ENCODE measurements around the gene RPL21.

Gene RPL21

DNA sequence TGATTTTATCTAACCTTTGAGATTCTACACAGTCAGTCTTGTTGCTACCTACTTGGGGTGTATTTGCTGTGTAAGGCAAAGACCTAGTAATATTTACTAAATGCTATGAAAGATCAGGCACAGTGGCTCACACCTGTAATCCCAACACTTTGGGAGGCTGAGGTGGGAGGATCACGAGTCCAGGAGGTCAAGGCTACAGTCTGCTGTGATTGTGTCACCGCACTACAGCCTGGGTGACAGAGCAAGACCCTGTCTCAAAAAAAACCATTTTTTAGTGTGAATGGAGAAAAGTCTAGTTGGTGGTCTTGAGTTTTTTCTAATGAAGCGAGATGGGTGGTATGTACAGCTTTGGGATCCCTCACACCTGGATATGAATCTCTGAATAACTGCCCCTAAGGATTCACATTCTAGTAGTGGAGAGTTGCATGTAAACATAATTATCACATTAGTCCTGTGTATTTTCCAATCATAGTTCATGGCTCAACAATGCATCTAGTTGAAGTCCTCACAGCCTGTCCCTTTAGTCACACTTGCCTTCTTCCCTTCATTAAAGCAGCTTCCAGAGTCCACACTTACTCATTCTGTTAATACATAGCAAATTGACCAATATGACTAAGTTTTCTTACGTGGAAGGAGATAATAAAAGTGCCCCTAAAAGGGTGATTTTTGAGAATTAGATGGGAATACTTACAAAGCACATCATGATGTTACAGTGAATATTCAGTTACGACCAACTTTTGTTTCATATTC is 7.5 kb downstream of the RPL21 start:
- DNase-seq (ENCODE audit: low read depth), result no peak

DNA sequence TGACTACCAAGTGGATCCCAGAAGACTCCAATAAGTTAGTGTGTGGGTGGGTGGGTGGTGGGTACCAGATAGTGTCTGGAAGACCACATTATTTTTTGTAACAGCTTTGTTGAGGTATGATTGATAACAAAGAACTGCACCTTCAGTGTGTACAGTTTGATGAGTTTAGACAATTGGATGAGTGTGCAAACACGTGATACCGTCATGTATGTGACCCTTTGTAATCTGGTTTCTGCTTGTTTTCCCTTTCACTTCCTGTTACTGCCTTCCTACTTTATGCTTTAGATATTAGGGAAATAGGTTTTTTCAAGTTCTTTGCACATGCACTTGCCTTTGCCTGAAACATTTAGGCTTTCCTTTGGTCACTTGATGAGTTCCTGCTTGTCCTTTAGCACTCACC is 8.5 kb downstream of the RPL21 start:
- no peak for DNase-seq (ENCODE audit: low read depth)

DNA sequence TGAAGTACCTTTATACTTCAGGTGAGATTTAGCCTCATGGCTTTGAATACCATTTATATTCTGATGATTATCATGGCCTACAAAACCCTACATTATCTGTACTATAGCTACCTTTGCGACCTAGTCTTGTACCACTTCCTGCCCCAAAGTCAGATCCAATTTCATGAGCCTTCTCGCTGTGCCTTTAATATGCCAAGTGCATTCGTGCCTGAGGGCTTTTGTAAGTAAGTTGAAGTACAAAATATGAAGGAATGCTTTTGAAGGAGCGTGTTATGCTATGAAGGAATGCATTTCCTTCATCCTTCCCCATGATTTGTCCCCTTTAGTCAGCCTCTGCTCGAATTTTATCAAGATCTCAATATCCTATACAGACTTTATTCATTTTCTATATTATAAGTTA is 10.0 kb downstream of the RPL21 start:
- peak; percentile 21 for DNase-seq (ENCODE audit: low read depth)

DNA sequence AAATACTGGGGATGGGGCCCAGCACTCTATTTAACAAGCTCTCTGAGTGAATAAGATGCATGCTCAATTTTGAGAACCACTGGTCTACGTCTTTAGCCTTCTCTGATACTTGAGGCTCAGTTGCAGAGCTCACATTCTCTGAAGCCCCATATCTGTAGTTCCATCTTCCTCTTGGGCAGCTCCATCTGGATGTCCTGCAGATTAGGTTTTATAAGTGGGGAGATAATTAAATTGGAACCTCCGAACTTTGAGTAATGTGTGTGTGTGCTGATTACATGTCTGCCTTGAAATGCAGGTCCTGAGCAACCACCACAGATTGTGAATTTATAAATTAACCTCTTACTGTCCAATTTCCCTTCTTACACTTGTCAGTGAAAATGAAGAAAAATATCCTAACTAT is 12.1 kb downstream of the RPL21 start:
- no peak for DNase-seq (ENCODE audit: low read depth)

DNA sequence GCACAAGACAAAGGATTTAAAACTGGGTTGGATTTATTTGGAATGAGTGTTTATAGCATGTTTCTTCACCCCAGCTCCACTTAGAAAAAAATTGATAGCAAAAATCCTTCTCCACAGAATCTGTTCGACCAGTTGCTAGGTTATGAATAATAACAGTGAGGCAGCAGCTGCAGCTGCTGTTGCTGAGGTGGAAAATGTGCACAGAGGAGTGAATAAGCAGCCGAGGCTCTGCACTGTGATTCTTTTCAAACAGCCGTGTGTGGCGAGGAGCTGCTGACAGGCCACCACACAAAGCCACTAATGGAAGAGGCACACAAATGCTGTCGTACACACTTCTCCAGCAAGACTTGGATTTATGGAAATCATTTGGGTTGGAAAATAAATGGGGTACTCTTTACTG is 12.8 kb downstream of the RPL21 start:
- peak; percentile 53 for DNase-seq (ENCODE audit: low read depth)

DNA sequence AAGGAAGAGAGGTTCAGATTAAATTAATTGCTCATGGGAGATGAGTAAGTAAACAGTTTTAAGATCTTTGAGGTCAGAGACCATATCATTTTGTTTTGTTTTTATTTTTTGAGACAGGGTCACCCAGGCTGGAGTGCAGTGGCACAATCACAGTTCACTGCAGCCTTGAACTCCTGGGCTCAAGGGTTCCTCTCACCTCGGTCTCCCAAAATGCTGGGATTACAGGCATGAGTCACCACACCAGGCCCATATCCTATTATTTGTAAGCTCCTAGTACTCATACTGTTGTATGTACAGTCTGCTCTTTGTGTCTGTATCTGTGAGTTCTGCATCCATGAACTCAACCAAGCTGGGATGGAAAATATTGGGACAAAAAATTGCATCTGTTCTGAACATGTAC is 13.3 kb downstream of the RPL21 start:
- DNase-seq (ENCODE audit: low read depth), result no peak

DNA sequence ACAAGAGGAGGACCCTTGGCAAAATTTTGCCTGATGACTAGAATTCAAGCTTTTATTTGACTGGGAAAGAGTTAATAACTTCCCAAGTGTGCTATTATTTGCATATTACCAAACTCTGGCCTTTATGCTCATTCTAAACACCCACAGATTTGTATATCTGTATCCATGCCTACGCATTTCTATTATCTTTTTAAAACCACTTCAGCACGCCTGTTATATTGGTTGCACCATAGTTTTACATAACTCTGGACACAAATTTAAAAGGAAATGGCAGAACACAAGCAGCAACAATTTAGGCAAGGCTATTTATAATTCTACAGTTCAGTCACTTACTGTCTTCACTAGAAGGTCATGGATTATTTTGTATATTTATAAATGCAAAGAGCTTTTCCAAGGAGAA is 15.6 kb downstream of the RPL21 start:
- peak; percentile 50 for DNase-seq (ENCODE audit: low read depth)

DNA sequence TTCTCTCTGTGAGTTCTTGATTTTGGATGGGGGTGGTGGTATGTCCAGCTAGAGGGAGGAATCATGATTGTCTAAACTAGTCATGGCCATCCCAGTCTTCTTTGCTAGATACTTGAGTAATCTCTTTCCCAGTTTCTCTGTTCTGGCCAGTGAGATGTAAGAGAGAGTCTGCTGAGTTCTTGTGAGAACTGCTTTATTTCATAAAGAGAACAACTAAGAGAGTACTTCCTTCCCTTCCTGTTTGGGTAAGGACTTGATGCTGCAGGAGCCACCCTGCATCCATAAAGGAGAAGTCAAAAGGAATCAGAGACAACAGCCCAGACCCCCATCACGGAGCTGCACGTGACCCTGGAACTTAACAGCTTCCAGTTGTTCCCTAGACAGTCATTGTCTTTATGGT is 16.2 kb downstream of the RPL21 start:
- no peak for DNase-seq (ENCODE audit: low read depth)

DNA sequence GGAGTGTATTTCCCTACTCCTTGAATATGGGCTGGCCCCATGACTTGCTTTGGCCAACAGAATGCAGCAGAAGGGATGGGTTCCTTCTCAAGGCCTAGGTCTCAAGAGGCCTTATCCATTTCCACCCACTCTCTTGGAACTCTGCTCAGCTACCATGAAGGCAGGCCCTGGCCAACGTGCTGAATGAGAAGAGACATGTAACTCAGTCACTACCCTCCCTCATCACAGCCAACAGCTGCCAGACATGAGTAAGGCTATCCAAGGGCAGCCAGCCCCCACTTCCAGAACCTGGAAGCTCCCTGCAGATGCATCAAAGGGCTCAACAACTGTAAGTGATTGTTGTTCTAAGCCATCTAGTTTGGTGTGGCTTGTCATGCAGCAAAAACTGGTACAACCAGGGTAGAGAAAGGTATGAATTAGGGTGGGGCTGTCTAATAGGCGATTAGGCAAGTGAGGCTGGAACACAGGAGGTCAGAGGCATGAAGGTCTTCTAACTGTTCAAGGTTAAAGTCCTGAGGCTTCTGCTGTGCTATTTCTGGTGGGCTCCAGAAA is 17.8 kb downstream of the RPL21 start:
- DNase-seq (ENCODE audit: low read depth), result no peak

DNA sequence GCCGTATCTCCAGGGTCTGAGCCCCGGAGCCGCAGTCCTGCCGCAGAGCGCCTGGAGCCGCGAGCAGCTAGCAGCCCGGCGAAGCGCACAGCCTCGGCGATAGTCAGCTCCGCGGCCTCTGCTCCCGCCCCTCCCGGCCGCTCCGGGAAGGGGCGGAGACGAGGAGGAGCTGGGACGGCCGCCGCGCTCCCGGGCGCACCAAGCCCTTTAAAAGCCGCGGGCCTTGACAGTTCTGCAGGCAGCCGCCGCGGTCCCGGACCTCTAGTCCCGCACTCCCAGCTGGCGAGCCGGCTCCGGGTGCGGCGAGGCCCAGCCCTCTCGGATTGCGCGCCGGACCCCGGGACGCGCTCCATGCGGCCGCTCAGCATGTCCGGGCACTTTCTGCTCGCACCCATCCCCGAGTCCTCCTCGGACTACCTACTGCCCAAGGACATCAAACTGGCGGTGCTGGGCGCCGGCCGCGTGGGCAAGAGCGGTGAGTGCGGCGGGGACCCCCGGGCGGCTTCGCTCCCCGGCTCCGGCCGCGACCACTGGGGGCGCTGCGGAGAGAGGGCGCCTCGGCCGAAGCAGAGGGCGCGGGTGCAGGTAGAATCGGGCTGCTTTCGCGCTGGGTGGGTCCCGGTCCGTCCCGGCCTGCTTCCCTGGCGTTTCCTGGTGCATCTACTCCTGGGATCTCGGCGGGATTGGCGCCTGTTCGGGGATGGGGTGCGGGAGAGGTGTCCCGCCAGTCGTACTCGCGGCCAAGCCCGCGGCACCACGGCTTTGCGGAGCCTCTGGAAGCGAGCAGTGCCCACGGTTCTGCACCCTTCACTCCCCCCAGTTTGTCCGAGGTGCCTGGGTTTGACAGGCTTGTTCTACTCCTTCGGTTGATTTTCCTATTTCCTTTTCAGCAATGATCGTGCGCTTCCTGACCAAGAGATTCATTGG is 19.5 kb downstream of the RPL21 start, which contains the start of gene RASL11A:
RASL11A (plus strand) TSS at position 237 of the 927 bp plus-strand sequence; CDS start at position 352, 115 bp downstream.
- DNase-seq (ENCODE audit: low read depth), result peak; percentile 95

DNA sequence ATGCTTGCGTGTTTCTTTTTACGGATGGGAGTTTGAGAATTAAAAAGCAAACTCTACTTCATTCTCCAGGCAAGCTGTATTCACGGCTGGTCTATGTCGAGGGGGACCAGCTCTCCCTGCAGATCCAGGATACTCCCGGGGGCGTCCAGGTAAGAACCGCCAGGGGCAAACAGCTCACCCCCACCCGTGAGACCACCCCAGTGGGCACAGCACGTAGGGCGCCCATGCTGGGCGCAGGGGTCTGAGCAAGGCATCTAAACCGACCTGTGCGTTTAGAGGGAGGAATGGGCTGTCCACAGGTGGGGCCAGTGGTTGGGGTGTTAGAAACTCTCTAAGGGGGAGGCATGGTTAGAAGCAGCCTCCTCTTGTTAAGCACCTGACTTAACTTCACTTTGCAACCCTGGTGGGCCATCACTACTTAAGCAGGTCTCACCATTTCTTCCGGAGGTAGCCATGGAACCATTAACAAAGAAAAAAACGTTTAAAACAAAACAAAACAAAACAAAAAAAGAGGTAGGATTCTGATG is 20.3 kb downstream of the RPL21 start:
- DNase-seq (ENCODE audit: low read depth), result no peak

DNA sequence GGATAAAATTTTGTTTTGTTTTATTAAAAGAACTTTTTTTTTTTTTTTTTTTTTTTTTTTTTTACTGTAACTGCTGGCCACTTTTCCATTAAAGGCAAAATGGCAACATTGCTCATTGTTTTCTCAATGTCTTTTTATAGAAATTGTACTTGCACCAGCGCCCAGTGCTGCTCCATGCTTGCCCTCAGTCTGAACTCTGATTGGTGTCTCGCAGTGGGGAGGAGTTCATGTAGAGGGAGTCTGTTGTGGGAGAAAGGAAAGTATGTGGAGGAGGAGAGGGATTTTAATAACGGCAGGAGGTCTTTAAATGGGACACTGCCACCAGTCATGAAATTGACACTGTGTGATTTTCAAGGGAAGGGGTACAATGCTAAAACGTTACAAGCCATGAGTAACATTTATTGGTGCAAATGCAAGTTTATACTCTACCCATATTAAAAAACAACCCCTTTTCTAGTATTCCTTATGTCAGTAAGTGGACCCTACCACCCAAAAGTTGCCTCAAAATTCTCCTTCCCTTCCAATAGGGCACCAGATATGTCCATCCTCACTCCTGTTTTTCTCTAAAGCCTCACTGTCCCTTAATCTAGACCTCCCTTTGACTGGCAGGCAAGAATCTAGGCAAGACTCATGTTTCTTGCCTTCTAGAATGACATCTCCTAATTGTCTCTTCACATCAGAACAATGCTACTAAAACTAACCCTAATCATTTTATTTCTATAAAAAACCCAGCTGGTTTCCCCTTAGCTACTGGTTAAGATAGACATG is 22.5 kb downstream of the RPL21 start:
- peak; percentile 52 for DNase-seq (ENCODE audit: low read depth)

DNA sequence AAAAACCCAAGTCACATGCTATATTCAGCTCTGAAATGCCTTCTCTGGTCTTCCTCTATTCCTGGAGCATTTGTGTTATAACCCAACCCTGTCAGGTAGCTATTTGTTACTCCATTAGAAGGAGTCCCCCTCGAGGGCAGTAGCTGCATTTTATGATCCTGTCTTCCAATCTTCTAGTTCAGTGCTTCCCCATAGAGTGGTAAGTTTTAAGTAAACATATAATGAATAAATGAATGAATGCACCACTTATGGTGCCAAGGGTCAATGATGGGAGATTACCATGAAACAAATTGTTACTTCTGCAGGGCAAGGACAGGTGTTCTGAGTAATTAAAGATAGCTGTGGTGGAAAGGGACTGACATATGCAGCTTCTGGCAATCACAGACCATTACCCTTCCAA is 23.3 kb downstream of the RPL21 start:
- no peak for DNase-seq (ENCODE audit: low read depth)

DNA sequence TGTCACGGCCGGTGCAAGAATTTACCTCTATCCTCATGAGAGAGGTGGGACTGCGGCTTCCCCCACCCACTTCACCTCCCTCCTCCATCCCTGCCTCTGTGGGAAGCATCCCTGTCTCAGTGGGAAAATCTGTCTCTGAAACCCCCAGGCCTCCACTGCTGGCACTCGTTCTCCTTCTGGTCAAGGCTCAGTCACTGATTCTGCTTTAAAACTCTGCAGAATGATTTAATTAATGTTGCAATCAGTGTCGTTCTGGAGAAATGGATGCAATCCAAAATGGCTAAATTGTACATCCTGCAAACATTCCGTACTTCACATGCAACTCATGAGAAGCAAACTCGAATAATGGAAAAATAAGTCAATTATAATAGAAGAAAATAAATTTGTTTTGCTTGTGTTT is 24.8 kb downstream of the RPL21 start:
- DNase-seq (ENCODE audit: low read depth), result peak; percentile 87

DNA sequence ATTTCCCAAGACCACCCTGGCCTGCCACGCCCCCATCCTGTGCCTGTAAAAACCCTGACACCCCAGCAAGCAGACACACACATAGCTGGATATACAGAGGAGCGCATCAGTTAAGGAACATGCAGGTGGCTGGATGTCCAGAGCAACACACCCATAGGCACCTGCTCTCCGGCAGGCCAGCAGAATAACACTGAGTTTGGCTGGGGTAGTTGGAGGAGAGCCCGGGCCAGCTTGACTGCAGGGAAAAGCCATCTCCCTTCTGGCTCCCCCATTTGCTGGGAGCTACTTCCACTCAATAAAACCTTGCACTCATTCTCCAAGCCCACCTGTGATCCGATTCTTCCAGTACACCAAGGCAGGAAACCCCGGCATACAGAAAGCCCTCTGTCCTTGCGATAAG is 28.1 kb downstream of the RPL21 start:
- no peak for DNase-seq (ENCODE audit: low read depth)

DNA sequence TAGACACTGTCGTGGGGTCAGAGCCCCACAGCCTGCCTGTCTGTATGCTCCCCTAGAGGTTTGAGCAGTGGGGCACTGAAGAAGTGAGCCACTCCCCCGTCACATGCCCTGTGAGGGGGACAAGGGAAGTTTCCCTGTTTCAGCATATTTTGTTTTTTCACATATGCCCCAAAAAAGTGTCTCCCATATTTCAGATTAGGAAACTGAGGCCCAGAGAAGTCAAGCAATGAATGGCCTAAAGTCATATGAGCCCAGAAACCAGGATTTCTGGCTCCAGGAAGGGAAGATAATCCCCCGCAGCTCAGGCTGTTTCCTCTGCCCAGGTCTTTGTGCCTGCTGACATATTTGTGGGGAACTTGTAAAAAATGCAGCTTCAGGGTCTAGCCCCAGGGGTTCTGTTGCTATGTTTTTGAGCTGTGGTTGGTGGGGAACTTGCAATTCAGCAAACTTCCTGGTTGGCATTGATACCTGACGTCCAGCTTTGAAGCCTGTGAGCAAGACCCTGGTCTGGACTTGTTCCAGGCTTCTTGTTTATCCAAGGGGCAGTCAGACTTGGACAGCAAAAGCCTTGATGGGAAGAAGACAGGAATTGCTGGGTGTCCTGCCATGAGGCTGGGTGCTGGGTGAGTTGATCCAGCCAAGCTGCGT is 28.8 kb downstream of the RPL21 start:
- no peak for DNase-seq (ENCODE audit: low read depth)

DNA sequence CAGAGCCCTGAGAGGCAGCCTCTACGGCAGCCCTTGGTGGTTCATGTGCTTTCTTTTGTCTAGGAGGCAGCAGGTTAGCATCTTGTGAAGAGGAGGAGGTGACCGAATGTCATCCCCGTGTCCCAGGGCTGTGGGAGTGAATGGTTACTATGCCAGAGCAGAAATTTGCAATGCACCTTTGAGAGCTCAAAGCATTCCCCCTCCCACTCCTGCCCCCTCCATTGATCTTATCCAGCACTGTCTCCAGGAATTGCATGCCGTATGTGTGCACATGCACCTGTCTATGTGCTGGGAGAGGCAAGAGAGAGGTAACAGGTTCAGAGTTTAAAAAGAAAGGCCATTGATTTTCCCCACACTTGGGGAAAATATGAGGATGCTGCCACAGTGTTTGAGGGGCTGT is 29.5 kb downstream of the RPL21 start:
- DNase-seq (ENCODE audit: low read depth), result no peak

DNA sequence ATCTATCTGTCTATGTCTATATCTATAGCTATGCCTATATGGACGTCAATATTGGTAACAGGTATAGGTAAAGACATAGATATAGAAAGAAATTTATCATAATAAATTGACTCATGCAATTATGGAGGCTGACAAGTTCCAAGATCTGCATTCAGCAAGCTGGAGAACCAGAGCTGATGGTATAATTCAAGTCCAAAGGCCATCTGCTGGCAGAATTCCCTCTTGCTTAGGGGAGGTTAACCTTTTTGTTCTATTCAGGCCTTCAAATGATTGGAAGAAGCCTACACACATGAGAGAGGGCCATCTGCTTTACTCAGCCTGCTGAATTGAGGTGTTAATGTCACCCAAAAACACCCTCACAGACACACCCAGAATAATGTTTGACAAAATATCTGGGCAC is 30.1 kb downstream of the RPL21 start:
- DNase-seq (ENCODE audit: low read depth), result no peak

DNA sequence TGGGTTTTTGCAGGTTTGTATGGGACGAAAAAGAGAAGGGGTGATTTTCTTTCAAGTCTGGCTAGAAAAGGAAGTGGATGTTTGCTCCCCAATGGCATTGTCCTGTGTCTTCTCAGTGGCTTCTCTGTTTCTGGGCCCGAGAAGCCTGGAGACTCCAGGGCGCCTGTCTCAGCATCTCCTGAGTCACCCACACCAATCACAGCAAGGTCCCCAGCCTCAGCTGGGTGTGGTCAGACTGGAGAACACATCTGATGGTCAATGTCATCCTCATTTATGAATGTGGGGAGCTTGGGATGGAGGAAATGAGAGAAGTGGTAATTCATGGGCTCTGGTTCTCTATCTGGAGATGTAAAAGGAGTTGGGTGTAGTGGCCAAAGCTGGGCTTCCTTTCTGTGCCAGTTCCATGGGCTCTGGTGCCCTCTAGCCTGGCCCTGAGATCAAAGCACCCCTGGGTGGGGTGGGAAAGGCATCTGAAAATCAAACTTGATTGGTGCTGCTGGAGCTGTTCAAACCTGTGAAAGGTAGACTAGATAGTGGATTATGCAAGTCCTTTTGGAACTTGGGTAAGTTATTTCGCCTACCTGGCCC is 32.6 kb downstream of the RPL21 start:
- DNase-seq (ENCODE audit: low read depth), result peak; percentile 50

DNA sequence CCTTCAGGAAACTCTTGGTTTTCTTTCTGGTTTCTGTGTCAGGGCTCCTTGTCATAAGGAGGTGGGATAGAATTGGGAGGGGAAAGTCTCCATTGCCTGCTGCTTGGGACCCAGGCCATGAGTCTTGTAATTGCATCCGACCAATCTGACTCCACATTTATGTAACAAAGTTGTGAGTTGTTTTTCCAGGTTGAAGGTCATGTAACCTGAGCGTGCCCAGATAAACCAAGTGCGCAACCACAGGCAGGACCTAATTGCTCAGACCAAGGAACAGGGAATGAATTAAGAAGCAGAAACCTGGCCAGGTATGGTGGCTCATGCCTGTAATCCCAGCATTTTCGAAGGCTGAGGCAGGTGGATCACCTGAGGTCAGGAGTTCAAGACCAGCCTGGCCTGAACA is 37.0 kb downstream of the RPL21 start:
- no peak for DNase-seq (ENCODE audit: low read depth)

All from fibroblast of gingiva (primary cell).